Endothelial cell of umbilical vein (primary cell): ENCODE measurements around the gene ARMC3. TPM values are rescaled to one million over a fixed set of nuclear protein-coding genes. Genes with fewer than 3 reads are reported as not detected.

Experiments used
- BruUV-seq: library from RNA; stranded (reverse); fragments of 400-500 nt; replicated peaks from 2 replicates; lab custom pipeline; 2021; lab: Mats Ljungman, UMichigan
- CTCF ChIA-PET: fragments of 300-600, 350-600 bp; sonication (Branson Sonifier 250); formaldehyde crosslinking; loops from one replicate; lab custom pipeline; 2021; ENCODE audit warnings: antibody characterized with exemption, inconsistent platforms; lab: Charles Lee
- POLR2A ChIA-PET: fragments of 300-600, 350-600 bp; sonication (Branson Sonifier 250); formaldehyde crosslinking; loops from one replicate; lab custom pipeline; 2021; ENCODE audit warnings: antibody characterized with exemption, inconsistent platforms; lab: Charles Lee
- DNase-seq: peaks from one replicate; pipeline ENCODE4 v3.0.0-alpha.2; 2011; ENCODE audit warnings: low read depth, low spot score
- FAIRE-seq: peaks from 2 replicates; lab custom pipeline; 2011; peaks lifted over from hg19 to GRCh38; lab: Jason Lieb, UNC
- H2AFZ ChIP-seq: 2 replicates; pipeline ENCODE4 v1.6.0; 2012; ENCODE audit warnings: low read depth, low read length, control low read depth, inconsistent platforms
- H3K27ac ChIP-seq: 2 replicates; pipeline ENCODE4 v1.5.1; 2011; ENCODE audit warnings: low read depth, mild to moderate bottlenecking, control low read depth, low read length, moderate library complexity; ENCODE audit not compliant: insufficient read depth
- H3K27me3 ChIP-seq, 2 experiments: 2 replicates each; pipeline versions ENCODE4 v1.6.0 to v1.6.1; 2011; ENCODE audit warnings: low read length in 2 of 2, mixed read lengths in 1 of 2; ENCODE audit not compliant: control insufficient read depth in 2 of 2, insufficient read depth in 2 of 2
- H3K36me3 ChIP-seq, 2 experiments: 2 replicates in 1 of 2; 3 replicates in 1 of 2; pipeline ENCODE4 v1.5.1; 2011; ENCODE audit warnings: low read length in 2 of 2, mild to moderate bottlenecking in 1 of 2, moderate library complexity in 1 of 2; ENCODE audit not compliant: control insufficient read depth in 2 of 2, insufficient read depth in 2 of 2; ENCODE audit errors: extremely low read depth in 1 of 2
- H3K4me1 ChIP-seq: 3 replicates; pipeline ENCODE4 v1.5.1; 2011; ENCODE audit warnings: mild to moderate bottlenecking, low read length; ENCODE audit not compliant: control insufficient read depth, insufficient read depth; ENCODE audit errors: extremely low read depth
- H3K4me2 ChIP-seq: 2 replicates; pipeline ENCODE4 v1.6.1; 2011; ENCODE audit warnings: low read length, control low read depth, mixed read lengths; ENCODE audit not compliant: insufficient read depth
- H3K4me3 ChIP-seq, 3 experiments: fragments of 200-600 bp in 1 of 3; sonication (generic), shearing (Covaris generic) in 1 of 3; replicated peaks in 1 of 3; 2 replicates each; pipeline ENCODE4 v1.5.1; 2011 to 2016; ENCODE audit warnings: control low read depth in 3 of 3, low read length in 3 of 3, mild to moderate bottlenecking in 2 of 3, inconsistent platforms in 1 of 3, low read depth in 1 of 3, moderate library complexity in 1 of 3; ENCODE audit not compliant: insufficient read depth in 1 of 3
- H3K79me2 ChIP-seq: 2 replicates; pipeline ENCODE4 v1.6.0; 2012; ENCODE audit warnings: low read length, inconsistent platforms; ENCODE audit not compliant: control insufficient read depth, insufficient read depth
- H3K9ac ChIP-seq: replicated peaks from 2 replicates; pipeline ENCODE3; 2011; ENCODE audit warnings: low read length, control low read depth; ENCODE audit not compliant: insufficient read depth; ENCODE audit errors: extremely low read depth
- H3K9me1 ChIP-seq: replicated peaks from 3 replicates; pipeline ENCODE4 v1.6.0; 2011; ENCODE audit warnings: mild to moderate bottlenecking, low read length; ENCODE audit not compliant: control insufficient read depth, insufficient read depth; ENCODE audit errors: extremely low read depth
- H3K9me3 ChIP-seq: replicated peaks from 2 replicates; pipeline ENCODE4 v1.5.1; 2012; ENCODE audit warnings: low read length, inconsistent platforms; ENCODE audit not compliant: control insufficient read depth, insufficient read depth
- H4K20me1 ChIP-seq: replicated peaks from 2 replicates; pipeline ENCODE3; 2011; ENCODE audit warnings: mild to moderate bottlenecking, low read length; ENCODE audit not compliant: control insufficient read depth, insufficient read depth; ENCODE audit errors: extremely low read depth
- CTCF ChIP-seq, 2 donors: IDR thresholded peaks; 1 replicate in 1 of 2; 2 replicates in 1 of 2; pipeline ENCODE4 v1.5.1; 2011; ENCODE audit warnings: low read length in 2 of 2, mild to moderate bottlenecking in 2 of 2, moderate library complexity in 2 of 2, control low read depth in 1 of 2, inconsistent platforms in 1 of 2, low read depth in 1 of 2; ENCODE audit not compliant: insufficient read depth in 1 of 2; ENCODE audit errors: extremely low read depth in 1 of 2
- EZH2 ChIP-seq: IDR thresholded peaks from 2 replicates; pipeline ENCODE4 v1.6.1; 2012; ENCODE audit warnings: borderline replicate concordance, low read depth, mild to moderate bottlenecking, moderate library complexity, low read length, inconsistent platforms; ENCODE audit not compliant: severe bottlenecking
- FOS ChIP-seq: IDR thresholded peaks from 2 replicates; pipeline ENCODE4 v1.6.1; 2011; ENCODE audit warnings: mild to moderate bottlenecking, low read length, moderate library complexity, borderline replicate concordance; ENCODE audit not compliant: insufficient read depth
- GATA2 ChIP-seq: IDR thresholded peaks from 2 replicates; pipeline ENCODE4 v1.7.0; 2011; ENCODE audit warnings: low read depth, mild to moderate bottlenecking, moderate library complexity, mixed read lengths, low read length; ENCODE audit not compliant: insufficient read length, insufficient read depth
- JUN ChIP-seq: IDR thresholded peaks from 2 replicates; pipeline ENCODE4 v1.6.1; 2011; ENCODE audit warnings: borderline replicate concordance, low read depth; ENCODE audit not compliant: insufficient read length, insufficient read depth
- MAX ChIP-seq: IDR thresholded peaks from 2 replicates; pipeline ENCODE4 v1.6.1; 2011; ENCODE audit not compliant: insufficient read depth, insufficient read length
- MYC ChIP-seq: IDR thresholded peaks from one replicate; pipeline ENCODE4 v1.6.1; 2011; ENCODE audit warnings: mild to moderate bottlenecking, low read depth, low read length
- POLR2A ChIP-seq: IDR thresholded peaks from 2 replicates; pipeline ENCODE4 v1.6.1; 2012; ENCODE audit warnings: low read depth, mild to moderate bottlenecking, control low read depth, low read length
- POLR2AphosphoS5 ChIP-seq: IDR thresholded peaks from 2 replicates; pipeline ENCODE4 v1.6.1; 2012; ENCODE audit warnings: low read depth, mild to moderate bottlenecking, control low read depth, low read length, moderate library complexity; ENCODE audit not compliant: insufficient read depth
- dilution Hi-C: fragments of 300-500 bp; cut with MboI; formaldehyde crosslinking; loops from one replicate; pipeline ENCODE4 v1.15.0; 2019; ENCODE audit warnings: low sequenced_read_pairs; ENCODE audit not compliant: extremely low pct_ligation_motif_present
- intact Hi-C: fragments of 100-400 bp; cut with micrococcal nuclease; formaldehyde crosslinking; loops from one replicate; pipeline ENCODE4 v1.10.0; 2022
- polyA plus RNA-seq, 4 experiments: library from polyadenylated mRNA; depleted of rRNA in 3 of 4; stranded (reverse) in 3 of 4; unstranded in 1 of 4; fragments of >200 nt; gene quantifications; 2 replicates each; pipeline versions ENCODE4 v1.2.1 to v1.2.3, GENCODE V29; 2011 to 2012; ENCODE audit warnings: missing spikeins in 1 of 4
- total RNA-seq: library from RNA; stranded (reverse); gene quantifications from 2 replicates; pipeline ENCODE4 v1.2.3, GENCODE V29; 2021

The ARMC3 gene
- total and polyA plus RNA-seq, 2 donors (not counting 3 experiments of a cell fraction or from before 2014, with no cell fraction given): not detected

- H3K4me2 ChIP-seq: no peak overlapping the region
- H3K4me3 ChIP-seq: no peak overlapping the region
- H3K27ac ChIP-seq: no peak overlapping the region
- POLR2A ChIA-PET: no interaction called here
- H3K36me3 ChIP-seq: no peaks in the 10 kb centered on the region
- H3K9me1 ChIP-seq: no peaks in the 10 kb centered on the region
- DNase-seq: no peak
- no TSS peak for BruUV-seq
- dilution Hi-C loops (no loop called here), intact Hi-C loops (no loop called here)
- peaks cover 2% of the 10 kb centered on the region for H4K20me1 ChIP-seq
- CTCF ChIA-PET: interaction anchor here (0.5 to 2.0 kb wide), 2 partner anchors 9 to 1600 kb away, joined by 3 to 6 read pairs; no protein-coding TSS in a partner anchor
- no peak overlapping the region for H3K9ac ChIP-seq
- no peak overlapping the region for H2AFZ ChIP-seq
- TF ChIP-seq POLR2A (no peak), GATA2 (no peak), MYC (no peak), JUN (no peak), EZH2 (no peak), MAX (no peak), FOS (no peak), POLR2AphosphoS5 (no peak), CTCF (IDR thresholded peaks at IDR 0.05; ENCODE audit: extremely low read depth in 1 of 2, insufficient read depth in 1 of 2, low read depth in 1 of 2, low read length in 2 of 2) (no peak)
- H3K4me1 ChIP-seq: peaks cover 7% of the 10 kb centered on the region
- no peak for FAIRE-seq
- no peaks in the 10 kb centered on the region for H3K9me3 ChIP-seq
- H3K79me2 ChIP-seq: no peaks in the 10 kb centered on the region
- H3K27me3 ChIP-seq: peaks cover 4 to 5% of the 10 kb centered on the region in 2 experiments
Observed at GRCh38 chr10:22934726-22935125, 6.9 kb downstream of the ARMC3 start.
